Stimulated activated CD8-positive, alpha-beta memory T cell treated with anti-CD3 and anti-CD28 coated beads, Interleukin-4, amount 100 ng/mL, for 4 hours (primary cell): ENCODE results near the gene CEP72.
"Not testable (repeated sequence)": the region's sequence is repeated elsewhere in the genome, so short reads cannot be mapped to it uniquely, and the experiment has no call there.

ENCODE experiments used
- DNase-seq, 2 donors: peaks; one replicate each; pipeline ENCODE4 v3.0.0-alpha.2; 2020; ENCODE audit warnings: low read depth in 2 of 2, low spot score in 1 of 2

The CEP72 gene, protein sequence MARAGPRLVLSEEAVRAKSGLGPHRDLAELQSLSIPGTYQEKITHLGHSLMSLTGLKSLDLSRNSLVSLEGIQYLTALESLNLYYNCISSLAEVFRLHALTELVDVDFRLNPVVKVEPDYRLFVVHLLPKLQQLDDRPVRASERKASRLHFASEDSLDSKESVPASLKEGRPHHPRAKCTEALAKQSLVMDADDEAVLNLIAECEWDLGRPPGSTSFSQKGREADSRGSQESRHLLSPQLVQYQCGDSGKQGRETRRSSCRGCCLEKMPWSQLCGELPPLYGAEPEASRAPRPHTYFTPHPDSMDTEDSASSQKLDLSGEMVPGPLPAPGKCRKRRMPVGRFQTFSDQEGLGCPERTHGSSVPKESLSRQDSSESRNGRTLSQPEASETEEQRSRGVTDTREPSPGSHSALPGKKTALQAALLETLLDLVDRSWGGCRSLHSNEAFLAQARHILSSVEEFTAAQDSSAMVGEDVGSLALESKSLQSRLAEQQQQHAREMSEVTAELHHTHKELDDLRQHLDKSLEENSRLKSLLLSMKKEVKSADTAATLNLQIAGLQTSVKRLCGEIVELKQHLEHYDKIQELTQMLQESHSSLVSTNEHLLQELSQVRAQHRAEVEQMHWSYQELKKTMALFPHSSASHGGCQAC

GRCh38 chr5:611731-612486 is at the start of gene CEP72:
Gene CEP72 (plus strand): TSS chr5:612340. CDS start chr5:612362, 22 bp downstream.
- DNase-seq = peak; percentile 83 to 88

GRCh38 chr5:565782-566440 is 46.2 kb upstream of the CEP72 start:
- DNase-seq = no peak

DNA sequence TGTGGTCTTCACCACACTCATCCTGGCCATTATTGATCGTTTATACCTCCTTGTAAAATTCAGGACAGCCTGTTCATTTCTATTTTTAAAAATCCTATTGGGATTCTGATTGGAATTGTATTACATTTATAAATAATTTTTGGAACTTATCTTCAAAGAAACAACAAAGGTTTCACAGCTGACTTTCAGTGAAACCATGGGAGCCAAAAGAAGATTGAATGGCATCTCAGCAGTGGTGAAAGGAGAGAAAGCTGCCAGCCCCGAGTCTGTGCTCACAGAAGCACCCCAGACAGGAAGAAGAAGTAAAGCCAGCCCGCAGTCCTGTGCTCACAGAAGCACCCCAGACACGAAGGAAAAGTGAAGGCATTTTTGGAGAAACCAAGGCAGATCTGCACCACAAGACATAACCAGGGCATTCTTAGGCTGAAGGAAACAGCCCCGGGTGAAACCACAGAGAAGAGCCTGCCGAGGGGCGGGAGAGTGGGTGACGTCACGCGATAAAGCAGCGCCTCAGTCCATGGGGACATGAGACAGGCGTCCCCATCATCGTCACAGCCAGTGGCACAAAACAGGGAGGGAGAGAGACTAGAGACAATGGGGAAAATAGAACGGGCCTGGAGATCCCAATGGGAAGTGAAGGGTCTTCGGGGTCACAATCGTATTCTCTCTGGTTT is 45.4 kb upstream of the CEP72 start:
- no peak for DNase-seq

DNA sequence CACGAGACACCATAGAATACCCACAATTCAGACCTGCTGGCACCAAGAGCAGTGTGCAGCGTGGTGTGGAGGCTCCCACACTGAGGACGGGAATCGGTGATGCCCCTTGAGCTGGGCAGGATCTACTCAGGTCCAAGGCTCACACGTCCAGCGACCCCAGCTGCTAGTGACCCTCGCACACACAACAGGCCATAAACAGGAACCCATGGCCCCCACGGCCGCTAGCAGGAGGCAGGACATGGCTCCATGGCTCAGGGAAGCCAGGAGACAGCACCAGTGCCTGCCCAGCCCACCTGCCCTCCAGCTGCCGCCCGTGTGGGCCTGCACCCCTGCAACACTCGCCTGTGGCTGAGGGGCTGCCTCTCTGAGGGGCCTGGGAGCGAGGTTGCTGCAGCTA is 44.5 kb upstream of the CEP72 start:
- no peak for DNase-seq

DNA sequence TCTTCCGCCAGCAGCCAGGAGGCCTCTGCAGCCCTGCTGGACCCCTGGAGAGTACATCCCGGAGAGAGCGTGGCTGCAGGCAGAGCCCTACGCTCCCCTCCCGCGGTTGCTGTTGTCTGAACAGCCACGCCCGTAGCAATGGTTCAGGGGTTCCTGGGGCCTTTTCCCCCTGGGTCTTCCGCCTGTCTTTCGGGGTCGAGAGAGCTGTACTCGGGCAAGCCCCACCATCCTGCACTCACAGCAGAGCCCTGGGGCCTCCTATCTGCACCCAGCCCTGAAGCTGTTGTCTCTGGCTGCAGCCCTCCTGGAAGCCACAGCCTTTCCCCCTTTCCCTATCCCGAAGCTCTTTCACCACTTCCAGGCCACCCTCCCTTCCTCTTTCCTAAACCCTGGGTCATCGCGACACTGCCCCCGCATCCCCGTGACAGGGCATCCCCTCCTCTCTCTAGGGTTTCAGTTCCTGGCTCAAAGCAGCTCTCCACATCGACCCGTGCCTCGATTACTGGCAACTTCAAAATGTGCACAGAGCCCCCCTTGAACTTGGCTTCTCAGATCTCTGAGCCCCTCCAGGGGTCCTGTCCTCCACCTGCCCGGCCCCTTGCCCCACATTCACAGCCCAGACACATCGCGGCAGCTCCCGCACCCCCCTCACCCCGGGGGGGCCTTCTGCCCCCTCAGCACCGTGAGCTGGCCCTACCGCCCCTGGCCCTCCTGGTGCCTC is 43.9 kb upstream of the CEP72 start:
- no peak for DNase-seq

- no peak for DNase-seq
Observed at GRCh38 chr5:568809-569208, 43.3 kb upstream of the CEP72 start.

DNA sequence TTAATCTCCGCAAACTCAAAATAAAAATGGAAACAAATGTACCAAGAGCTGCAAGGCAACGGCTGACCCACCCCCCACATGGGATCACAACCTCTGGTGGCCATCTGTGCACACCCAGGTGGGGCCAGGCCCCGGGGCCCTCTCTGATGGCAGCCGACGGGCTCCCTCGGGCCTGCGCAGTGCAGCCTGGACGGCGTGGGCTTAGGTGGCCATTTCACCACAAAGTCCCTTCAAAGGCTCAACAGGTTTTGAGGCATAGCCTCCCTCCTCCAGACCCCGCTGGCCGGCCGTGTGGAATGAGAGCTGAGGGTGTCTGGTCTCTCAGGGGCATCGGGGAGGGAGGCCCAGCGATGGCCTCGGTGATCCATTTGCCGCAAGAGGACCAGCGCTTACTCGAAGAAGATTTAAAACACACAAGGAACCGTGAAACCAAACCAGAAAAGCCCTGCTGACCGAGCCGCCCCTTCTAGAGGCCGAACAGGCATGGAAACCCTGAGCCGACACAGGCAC is 42.7 kb upstream of the CEP72 start:
- no peak for DNase-seq

GRCh38 chr5:569868-570361 is 42.2 kb upstream of the CEP72 start:
- no peak for DNase-seq

DNA sequence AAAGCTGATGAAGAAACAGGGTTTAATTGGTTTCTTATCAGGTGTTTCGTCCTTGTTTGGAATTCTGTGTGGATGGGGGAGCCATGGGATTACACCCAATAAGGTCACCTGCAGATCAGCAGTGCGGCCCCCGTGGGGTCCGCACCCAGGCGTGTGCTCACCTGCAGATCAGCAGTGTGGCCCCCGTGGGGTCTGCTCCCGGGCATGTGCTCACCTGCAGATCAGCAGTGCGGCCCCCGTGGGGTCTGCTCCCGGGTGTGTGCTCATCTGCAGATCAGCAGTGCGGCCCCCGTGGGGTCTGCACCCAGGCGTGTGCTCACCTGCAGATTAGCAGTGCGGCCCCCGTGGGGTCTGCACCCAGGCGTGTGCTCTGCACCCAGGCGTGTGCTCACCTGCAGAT is 41.7 kb upstream of the CEP72 start:
- no peak for DNase-seq

- DNase-seq = no peak
Observed at GRCh38 chr5:570886-571285, 41.3 kb upstream of the CEP72 start.

DNA sequence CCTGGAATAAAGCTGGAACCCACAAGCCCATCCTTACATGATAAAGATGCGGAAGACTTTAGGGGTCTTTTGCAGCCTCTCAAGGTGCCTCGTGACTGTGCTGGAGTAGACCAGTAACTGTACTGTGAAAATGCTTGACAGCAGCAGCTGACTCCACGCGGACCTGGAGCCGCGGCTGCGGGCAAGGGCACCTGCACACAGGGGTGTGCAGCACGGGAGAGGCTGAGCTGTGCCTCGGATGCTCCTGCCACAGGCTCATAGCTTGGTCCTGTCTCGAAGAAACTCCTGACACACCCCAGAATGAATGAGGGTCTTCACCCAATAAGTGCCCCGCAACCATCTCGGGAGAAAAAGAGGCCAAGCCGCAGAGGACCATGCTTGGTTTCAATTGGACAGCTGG is 40.3 kb upstream of the CEP72 start:
- DNase-seq = no peak

- DNase-seq = no peak
Observed at GRCh38 chr5:572398-573019, 39.6 kb upstream of the CEP72 start.

DNA sequence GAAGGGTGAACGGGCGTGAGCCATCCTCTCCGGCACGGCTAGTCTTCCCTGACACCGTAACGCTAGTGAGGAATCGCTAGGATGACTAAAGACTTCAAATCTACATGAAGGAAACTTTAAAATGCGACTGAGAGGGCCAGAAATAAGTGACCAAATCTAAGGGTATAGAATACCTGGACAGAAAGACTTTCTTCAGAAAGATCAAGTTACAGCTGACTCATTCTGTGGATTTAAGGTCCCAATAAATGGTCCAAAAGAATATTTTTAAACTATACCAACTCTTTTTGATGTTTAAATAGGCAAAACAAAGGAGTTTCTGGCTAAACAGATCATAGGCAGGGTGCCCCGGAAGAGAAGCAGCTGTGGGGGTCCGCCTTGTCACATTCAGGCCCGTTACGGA is 38.9 kb upstream of the CEP72 start:
- DNase-seq = no peak

- no peak for DNase-seq
Observed at GRCh38 chr5:573976-574375, 38.2 kb upstream of the CEP72 start.

DNA sequence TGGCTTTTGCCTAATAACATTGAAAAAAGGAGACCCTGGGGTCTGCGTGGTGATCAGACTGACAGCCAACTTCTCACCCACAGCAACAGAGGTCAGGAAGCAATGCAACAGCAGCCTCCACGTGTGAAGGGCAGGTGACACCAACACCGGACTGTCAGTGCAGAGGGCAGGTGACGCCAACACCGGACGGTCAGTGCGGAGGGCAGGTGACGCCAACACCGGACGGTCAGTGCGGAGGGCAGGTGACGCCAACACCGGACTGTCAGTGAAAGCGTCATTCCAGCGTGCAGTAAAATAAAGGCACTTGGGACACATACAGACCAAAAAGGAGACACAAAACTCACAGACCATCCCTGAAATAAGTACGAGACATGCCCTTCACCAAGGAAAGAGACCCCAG is 37.2 kb upstream of the CEP72 start:
- no peak for DNase-seq

GRCh38 chr5:575636-576035 is 36.5 kb upstream of the CEP72 start:
- DNase-seq = no peak

GRCh38 chr5:577214-577613 is 34.9 kb upstream of the CEP72 start:
- not testable (repeated sequence) for DNase-seq

- DNase-seq = no peak
Observed at GRCh38 chr5:577800-578199, 34.3 kb upstream of the CEP72 start.

GRCh38 chr5:579211-579610 is 32.9 kb upstream of the CEP72 start:
- DNase-seq = no peak
